IMR-90 (cell line): ENCODE data around the gene CMKLR1. TPM values are rescaled to one million over a fixed set of nuclear protein-coding genes. Genes with fewer than 3 reads are reported as not detected.

ENCODE experiments used
- ATAC-seq: fragments of 200-7000 bp; cut with Tn5 transposase; 2 replicates; pipeline ENCODE4 v1.9.1; 2020; ENCODE audit warnings: low read depth, mild to moderate bottlenecking, moderate library complexity
- BruUV-seq: library from RNA; stranded (reverse); fragments of 400-500 nt; replicated peaks from 2 replicates; lab custom pipeline; 2021; lab: Mats Ljungman, UMichigan
- CTCF ChIA-PET: fragments of 300-600 bp; formaldehyde crosslinking; extraction: SDS; loops from one replicate; lab custom pipeline; 2021; ENCODE audit warnings: antibody characterized with exemption; lab: Yijun Ruan, JAX
- POLR2A ChIA-PET: fragments of 300-600 bp; sonication (Branson Sonifier 250); formaldehyde crosslinking; loops from one replicate; lab custom pipeline; 2022; ENCODE audit warnings: antibody characterized with exemption; ENCODE audit not compliant: unreplicated experiment; lab: Charles Lee
- DNase-seq: peaks from one replicate; pipeline ENCODE4 v3.0.0; 2013
- H2AFZ ChIP-seq: replicated peaks from 2 replicates; pipeline ENCODE3; 2013; ENCODE audit warnings: low read length, mild to moderate bottlenecking; ENCODE audit not compliant: poor library complexity
- H2AK5ac ChIP-seq: 2 replicates; pipeline ENCODE4 v1.6.1; 2013; ENCODE audit warnings: low read depth, low read length, inconsistent platforms
- H2AK9ac ChIP-seq: replicated peaks from 2 replicates; pipeline ENCODE3; 2013; ENCODE audit warnings: mild to moderate bottlenecking, low read depth, low read length, moderate library complexity; ENCODE audit not compliant: poor library complexity
- H2BK120ac ChIP-seq: 2 replicates; pipeline ENCODE4 v1.6.1; 2013; ENCODE audit warnings: low read depth, low read length, inconsistent platforms
- H2BK15ac ChIP-seq: 3 replicates; pipeline ENCODE4 v1.6.1; 2013; ENCODE audit warnings: low read depth, low read length, inconsistent platforms
- H2BK20ac ChIP-seq: 2 replicates; pipeline ENCODE4 v1.6.1; 2013; ENCODE audit warnings: low read depth, mild to moderate bottlenecking, inconsistent platforms, low read length, moderate library complexity
- H2BK5ac ChIP-seq: 2 replicates; pipeline ENCODE4 v1.6.1; 2013; ENCODE audit warnings: mild to moderate bottlenecking, low read depth, low read length, inconsistent platforms; ENCODE audit not compliant: poor library complexity, severe bottlenecking
- H3K14ac ChIP-seq: replicated peaks from 2 replicates; pipeline ENCODE4 v1.6.1; 2013; ENCODE audit warnings: low read depth, low read length, inconsistent platforms
- H3K18ac ChIP-seq: 2 replicates; pipeline ENCODE4 v1.6.1; 2013; ENCODE audit warnings: low read depth, low read length, control low read depth
- H3K23ac ChIP-seq: 2 replicates; pipeline ENCODE4 v1.6.1; 2013; ENCODE audit warnings: low read depth, low read length, inconsistent platforms
- H3K27ac ChIP-seq: 2 replicates; pipeline ENCODE4 v1.5.1; 2013; ENCODE audit warnings: mild to moderate bottlenecking, control low read depth, low read length; ENCODE audit not compliant: insufficient read depth
- H3K27me3 ChIP-seq: 2 replicates; pipeline ENCODE4 v1.6.1; 2013; ENCODE audit warnings: low read length; ENCODE audit not compliant: control insufficient read depth, insufficient read depth
- H3K36me3 ChIP-seq: 2 replicates; pipeline ENCODE4 v1.6.1; 2013; ENCODE audit warnings: low read length, mixed read lengths; ENCODE audit not compliant: control insufficient read depth, insufficient read depth
- H3K4ac ChIP-seq: 2 replicates; pipeline ENCODE4 v1.6.1; 2013; ENCODE audit warnings: low read depth, low read length, inconsistent platforms
- H3K4me1 ChIP-seq: 2 replicates; pipeline ENCODE4 v1.6.1; 2013; ENCODE audit warnings: low read length, mixed read lengths; ENCODE audit not compliant: control insufficient read depth, insufficient read depth
- H3K4me2 ChIP-seq: 2 replicates; pipeline ENCODE4 v1.6.1; 2013; ENCODE audit warnings: low read depth, mild to moderate bottlenecking, control low read depth, low read length, moderate library complexity
- H3K4me3 ChIP-seq: 2 replicates; pipeline ENCODE4 v1.5.1; 2013; ENCODE audit warnings: low read depth, mild to moderate bottlenecking, control low read depth, low read length, moderate library complexity; ENCODE audit not compliant: insufficient read depth
- H3K56ac ChIP-seq: 2 replicates; pipeline ENCODE4 v1.6.1; 2013; ENCODE audit warnings: low read length, inconsistent platforms; ENCODE audit not compliant: insufficient read depth; ENCODE audit errors: extremely low read depth
- H3K79me1 ChIP-seq, 2 experiments: 2 replicates each; pipeline ENCODE4 v1.6.1; 2013; ENCODE audit warnings: low read length in 2 of 2, inconsistent platforms in 1 of 2, low read depth in 1 of 2
- H3K9ac ChIP-seq: 2 replicates; pipeline ENCODE4 v1.6.1; 2013; ENCODE audit warnings: low read depth, low read length, control low read depth
- H3K9me1 ChIP-seq: 2 replicates; pipeline ENCODE4 v1.6.1; 2013; ENCODE audit warnings: low read length, inconsistent platforms; ENCODE audit not compliant: insufficient read depth
- H3K9me3 ChIP-seq: 2 replicates; pipeline ENCODE4 v1.6.1; 2013; ENCODE audit warnings: low read length; ENCODE audit not compliant: control insufficient read depth, insufficient read depth
- H4K20me1 ChIP-seq: 2 replicates; pipeline ENCODE4 v1.6.1; 2013; ENCODE audit warnings: low read length, inconsistent platforms; ENCODE audit not compliant: insufficient read depth
- H4K5ac ChIP-seq: 2 replicates; pipeline ENCODE4 v1.6.1; 2013; ENCODE audit warnings: mild to moderate bottlenecking, low read depth, low read length, control low read depth
- H4K8ac ChIP-seq, 2 experiments: 2 replicates each; pipeline ENCODE4 v1.6.1; 2013; ENCODE audit warnings: low read depth in 2 of 2, low read length in 2 of 2, control low read depth in 1 of 2, inconsistent platforms in 1 of 2
- H4K91ac ChIP-seq: 2 replicates; pipeline ENCODE4 v1.6.1; 2013; ENCODE audit warnings: low read depth, low read length, inconsistent platforms; ENCODE audit not compliant: insufficient read depth
- CHD1 ChIP-seq: IDR thresholded peaks from 2 replicates; pipeline ENCODE4 v1.6.1; 2012; ENCODE audit warnings: low read depth, low read length, improper control_type of control experiment
- MAZ ChIP-seq: IDR thresholded peaks from 2 replicates; pipeline ENCODE4 v1.6.1; 2012; ENCODE audit warnings: low read depth, mild to moderate bottlenecking, low read length, improper control_type of control experiment, moderate library complexity, borderline replicate concordance
- POLR2A ChIP-seq: IDR thresholded peaks from 2 replicates; pipeline ENCODE4 v1.6.1; 2012; ENCODE audit warnings: mild to moderate bottlenecking, low read depth, low read length
- RCOR1 ChIP-seq: IDR thresholded peaks from 2 replicates; pipeline ENCODE4 v1.6.1; 2012; ENCODE audit warnings: mild to moderate bottlenecking, low read length, improper control_type of control experiment; ENCODE audit not compliant: insufficient replicate concordance
- RFX5 ChIP-seq: IDR thresholded peaks from 2 replicates; pipeline ENCODE4 v1.8.0; 2012; ENCODE audit warnings: low read depth, mild to moderate bottlenecking, low read length, moderate library complexity
- WGBS, 2 experiments: methylation state at CpG; one replicate each; pipeline versions ENCODE4 v1.1.5 to v1.1.7; 2013; ENCODE audit warnings: missing lambda C conversion rate in 2 of 2; ENCODE audit not compliant: insufficient read length in 1 of 2; ENCODE audit errors: extremely low coverage in 2 of 2; 5-methylcytosine and 5-hydroxymethylcytosine counted together
- dilution Hi-C: fragments of 300-500 bp; cut with HindIII; formaldehyde crosslinking; loops from one replicate; pipeline ENCODE4 v1.14.3; 2018; ENCODE audit warnings: low sequenced_read_pairs; ENCODE audit not compliant: unreplicated experiment
- in situ Hi-C: fragments of 300-500 bp; cut with MboI; formaldehyde crosslinking; loops from 3 replicates; pipeline ENCODE4 v1.14.3; 2019; ENCODE audit warnings: low sequenced_read_pairs, inconsistent platforms, mixed read lengths
- intact Hi-C: fragments of 100-400 bp; cut with micrococcal nuclease; formaldehyde crosslinking; loops from 2 replicates; pipeline ENCODE4 v1.10.0; 2022
- polyA plus RNA-seq, 3 experiments: library from polyadenylated mRNA; depleted of rRNA; stranded (reverse); fragments of >200 nt; gene quantifications; 2 replicates each; pipeline ENCODE4 v1.2.3, GENCODE V29; 2012; ENCODE audit warnings: low replicate concordance in 1 of 3
- total RNA-seq: library from RNA; depleted of rRNA; stranded (reverse); fragments of >200 nt; gene quantifications from 2 replicates; pipeline ENCODE4 v1.2.3, GENCODE V29; 2012
- TF ChIP-seq, protein P1 (sequence below): fragments of 150-350 bp; IDR thresholded peaks from 2 replicates; pipeline ENCODE4 v1.6.1; 2017; ENCODE audit warnings: mild to moderate bottlenecking, antibody characterized with exemption, low read length, low read depth

Gene CMKLR1
- total and polyA plus RNA-seq, 2 of the 4 experiments (the other 2 are of a cell fraction), result not detected

DNA sequence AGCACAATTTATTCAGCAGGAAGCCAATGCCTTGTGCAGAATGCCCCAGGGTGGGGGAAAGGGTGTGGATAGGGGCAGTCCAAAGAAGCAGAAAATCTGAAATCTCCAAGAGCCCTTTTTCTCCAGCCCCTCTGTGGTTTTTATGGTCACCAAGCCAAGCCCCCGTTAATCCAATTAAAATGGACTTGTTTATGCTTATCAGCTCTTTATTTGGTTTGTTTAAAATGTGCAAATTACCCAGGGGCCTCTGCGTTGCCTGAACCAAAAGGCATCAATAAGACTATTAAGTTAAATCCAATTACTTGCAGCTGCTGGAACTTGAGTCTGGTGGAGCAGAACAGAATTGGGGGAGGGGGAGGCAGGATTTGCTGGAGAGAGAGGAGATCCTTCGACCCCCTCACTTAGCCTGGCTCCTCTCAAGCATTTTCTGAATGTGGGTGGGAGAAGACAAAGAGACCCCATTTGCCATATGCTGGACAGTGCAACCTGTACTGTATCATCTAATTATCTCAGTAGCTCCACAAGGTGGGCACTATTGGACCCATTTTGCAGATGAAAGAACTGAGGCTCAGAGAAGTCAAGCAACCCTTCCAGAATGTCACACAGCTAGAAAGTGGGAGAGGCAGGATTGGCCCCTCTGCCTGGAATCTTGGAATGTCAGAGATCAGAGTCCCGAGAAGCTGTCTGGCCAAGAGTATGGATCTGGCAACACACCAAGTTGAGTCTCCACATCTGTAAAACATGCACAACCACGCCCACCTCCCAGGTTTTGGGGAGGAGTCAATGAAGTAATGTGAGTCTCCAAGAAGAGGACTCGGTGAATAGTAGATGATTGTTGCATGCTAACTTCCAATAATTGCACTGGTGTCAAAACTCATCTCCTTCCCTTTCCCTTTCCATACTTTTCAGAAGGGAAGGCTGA is 66.9 kb downstream of the CMKLR1 start:
- Histone ChIP-seq H2AK5ac (no peak overlapping the region), H3K4me1 (no peaks in the 10 kb centered on the region), H3K36me3 (no peaks in the 10 kb centered on the region), H3K9ac (no peak overlapping the region), H3K4ac (no peak overlapping the region), H4K20me1 (no peaks in the 10 kb centered on the region), H2BK5ac (no peak overlapping the region), H2BK15ac (no peak overlapping the region), H3K4me3 (no peak overlapping the region), H3K27ac (no peak overlapping the region), H2BK20ac (no peak overlapping the region), H3K9me1 (no peaks in the 10 kb centered on the region), H3K18ac (no peak overlapping the region), H4K91ac (no peak overlapping the region), H3K79me1 (no peaks in the 10 kb centered on the region), H3K23ac (no peak overlapping the region), H2AK9ac (no peak overlapping the region), H3K9me3 (no peaks in the 10 kb centered on the region; the same call in 1 of the 2 replicates), H3K27me3 (no peaks in the 10 kb centered on the region), H4K8ac (no peak overlapping the region), H3K14ac (no peak overlapping the region), H3K56ac (no peak overlapping the region), H3K4me2 (no peak overlapping the region), H2AFZ (no peak overlapping the region), H2BK120ac (no peak overlapping the region), H4K5ac (no peak overlapping the region)
- WGBS, 2 experiments, result no CpG with 5 or more reads among the region's 6 CpGs
- ChIA-PET POLR2A (no interaction called here), CTCF (no interaction called here)
- in situ Hi-C loops (no loop called here), dilution Hi-C loops (no loop called here), intact Hi-C loops (no loop called here)
- ATAC-seq (no peak), DNase-seq (no peak)
- no peak for TF ChIP-seq RFX5
- TF ChIP-seq POLR2A, result no peak
- no peak for TF ChIP-seq MAZ
- TF ChIP-seq CHD1, result no peak
- TF ChIP-seq RCOR1, result no peak
- TF ChIP-seq, protein P1, sequence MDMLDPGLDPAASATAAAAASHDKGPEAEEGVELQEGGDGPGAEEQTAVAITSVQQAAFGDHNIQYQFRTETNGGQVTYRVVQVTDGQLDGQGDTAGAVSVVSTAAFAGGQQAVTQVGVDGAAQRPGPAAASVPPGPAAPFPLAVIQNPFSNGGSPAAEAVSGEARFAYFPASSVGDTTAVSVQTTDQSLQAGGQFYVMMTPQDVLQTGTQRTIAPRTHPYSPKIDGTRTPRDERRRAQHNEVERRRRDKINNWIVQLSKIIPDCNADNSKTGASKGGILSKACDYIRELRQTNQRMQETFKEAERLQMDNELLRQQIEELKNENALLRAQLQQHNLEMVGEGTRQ, result no peak
- no TSS peak for BruUV-seq
